Breast epithelium (tissue), 4 donors: ENCODE measurements around the gene COL5A1. TPM values are rescaled to one million over a fixed set of nuclear protein-coding genes. Genes with fewer than 3 reads are reported as not detected.

Experiments used
- DNase-seq, 2 donors: peaks; one replicate each; pipeline ENCODE4 v3.0.0-alpha.2; 2019; ENCODE audit warnings: low spot score in 2 of 2
- H3K27ac ChIP-seq, 2 donors: fragments of 200-600 bp; sonication (generic) in 1 of 2; one replicate each; pipeline ENCODE4 v1.5.1; 2016 to 2019; ENCODE audit warnings: mild to moderate bottlenecking in 1 of 2
- H3K27me3 ChIP-seq, 2 donors: fragments of 200-600 bp; sonication (generic) in 1 of 2; one replicate each; pipeline versions ENCODE4 v1.5.1 to v1.6.0; 2017 to 2019; ENCODE audit warnings: control low read depth in 1 of 2, mild to moderate bottlenecking in 1 of 2
- H3K36me3 ChIP-seq: fragments of 200-600 bp; one replicate; pipeline ENCODE4 v1.5.1; 2019
- H3K4me1 ChIP-seq, 2 donors: fragments of 200-600 bp; sonication (generic); one replicate each; pipeline ENCODE4 v1.5.1; 2016 to 2019; ENCODE audit warnings: control low read depth in 1 of 2
- H3K4me3 ChIP-seq, 3 donors: fragments of 200-600 bp; sonication (generic); 1 replicate in 2 of 3; 2 replicates in 1 of 3; pipeline ENCODE4 v1.5.1; 2016 to 2019; ENCODE audit warnings: mild to moderate bottlenecking in 3 of 3, moderate library complexity in 2 of 3
- H3K9me3 ChIP-seq, 2 donors: fragments of 200-600 bp; sonication (generic) in 1 of 2; one replicate each; pipeline ENCODE4 v1.5.1; 2016 to 2019; ENCODE audit warnings: control low read depth in 1 of 2
- POLR2A ChIP-seq: fragments of 450-650 bp; IDR thresholded peaks from one replicate; pipeline ENCODE4 v1.6.1; 2016; ENCODE audit warnings: antibody characterized with exemption, mild to moderate bottlenecking, moderate library complexity
- POLR2AphosphoS5 ChIP-seq, 3 donors: sonication (generic); formaldehyde crosslinking; IDR thresholded peaks; one replicate each; pipeline ENCODE4 v1.6.1; 2017; ENCODE audit warnings: antibody characterized with exemption in 3 of 3
- intact Hi-C: fragments of 100-400 bp; cut with DNase I; formaldehyde crosslinking; loops from one replicate; pipeline ENCODE4 v1.15.1; 2023; ENCODE audit warnings: low total_unique reads
- total RNA-seq, 3 donors: library from RNA; depleted of rRNA; stranded (reverse); fragments of >200 nt; gene quantifications; one replicate each; pipeline ENCODE4 v1.1.0, GENCODE V29; 2016
- TF ChIP-seq, protein P1 (sequence below), 3 donors: fragments of 450-650 bp; IDR thresholded peaks; one replicate each; pipeline ENCODE4 v1.5.1; 2016 to 2017; ENCODE audit warnings: antibody characterized with exemption in 3 of 3, mild to moderate bottlenecking in 3 of 3, moderate library complexity in 3 of 3

COL5A1 gene
- total RNA-seq, 3 donors from 2014 or later = 12.1 to 17.0 (median 15.4) TPM

DNA sequence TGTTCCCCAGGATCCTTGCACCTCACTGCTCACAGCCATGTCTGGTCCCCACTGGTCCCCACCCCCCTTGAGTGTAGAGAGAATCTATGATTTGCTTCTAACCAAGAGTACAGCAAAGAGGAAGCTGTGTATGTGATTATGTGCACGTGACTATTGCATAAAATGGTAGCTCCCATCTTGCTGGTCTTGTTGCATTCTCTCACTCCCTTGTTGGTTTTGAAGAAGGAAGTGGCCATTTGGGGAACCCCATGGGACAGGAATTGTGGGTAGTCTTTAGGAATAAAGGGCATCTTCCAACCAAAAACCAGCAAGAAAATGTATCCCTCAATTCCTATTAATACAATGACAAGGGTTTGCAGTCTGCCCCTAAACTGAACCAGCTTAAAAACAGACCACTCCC, 233.8 kb downstream of the COL5A1 start:
- Histone ChIP-seq H3K27me3 (no peaks in the 10 kb centered on the region), H3K27ac (no peak overlapping the region), H3K4me3 (no peak overlapping the region), H3K9me3 (no peaks in the 10 kb centered on the region), H3K4me1 (no peaks in the 10 kb centered on the region), H3K36me3 (no peaks in the 10 kb centered on the region)
- intact Hi-C loops = no loop called here
- DNase-seq = no peak
- TF ChIP-seq POLR2A (no peak), POLR2AphosphoS5 (IDR thresholded peaks at IDR 0.05) (no peak)
- TF ChIP-seq, protein P1, sequence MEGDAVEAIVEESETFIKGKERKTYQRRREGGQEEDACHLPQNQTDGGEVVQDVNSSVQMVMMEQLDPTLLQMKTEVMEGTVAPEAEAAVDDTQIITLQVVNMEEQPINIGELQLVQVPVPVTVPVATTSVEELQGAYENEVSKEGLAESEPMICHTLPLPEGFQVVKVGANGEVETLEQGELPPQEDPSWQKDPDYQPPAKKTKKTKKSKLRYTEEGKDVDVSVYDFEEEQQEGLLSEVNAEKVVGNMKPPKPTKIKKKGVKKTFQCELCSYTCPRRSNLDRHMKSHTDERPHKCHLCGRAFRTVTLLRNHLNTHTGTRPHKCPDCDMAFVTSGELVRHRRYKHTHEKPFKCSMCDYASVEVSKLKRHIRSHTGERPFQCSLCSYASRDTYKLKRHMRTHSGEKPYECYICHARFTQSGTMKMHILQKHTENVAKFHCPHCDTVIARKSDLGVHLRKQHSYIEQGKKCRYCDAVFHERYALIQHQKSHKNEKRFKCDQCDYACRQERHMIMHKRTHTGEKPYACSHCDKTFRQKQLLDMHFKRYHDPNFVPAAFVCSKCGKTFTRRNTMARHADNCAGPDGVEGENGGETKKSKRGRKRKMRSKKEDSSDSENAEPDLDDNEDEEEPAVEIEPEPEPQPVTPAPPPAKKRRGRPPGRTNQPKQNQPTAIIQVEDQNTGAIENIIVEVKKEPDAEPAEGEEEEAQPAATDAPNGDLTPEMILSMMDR (IDR thresholded peaks at IDR 0.05) = no peak

DNA sequence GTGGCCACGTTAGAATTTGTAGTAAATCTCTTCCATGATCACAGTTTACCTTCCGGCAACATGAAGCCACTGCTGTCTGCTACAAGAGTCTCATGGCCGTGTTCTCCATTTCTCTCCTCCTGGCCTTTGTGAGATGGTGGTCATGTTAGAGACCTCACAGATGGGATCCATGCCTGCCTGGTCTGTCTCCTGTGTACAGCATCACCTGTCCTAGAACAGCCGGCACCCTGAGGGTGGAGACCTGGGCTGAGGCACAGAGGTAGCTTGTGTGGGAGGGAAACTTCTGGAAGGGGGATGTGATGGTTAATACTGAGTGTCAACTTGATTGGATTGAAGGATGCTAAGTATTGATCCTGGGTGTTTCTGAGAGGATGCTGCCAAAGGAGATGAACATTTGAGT, 235.9 kb downstream of the COL5A1 start:
- Histone ChIP-seq H3K4me1 (no peaks in the 10 kb centered on the region), H3K9me3 (no peaks in the 10 kb centered on the region), H3K4me3 (no peak overlapping the region), H3K27ac (no peak overlapping the region), H3K27me3 (no peaks in the 10 kb centered on the region), H3K36me3 (no peaks in the 10 kb centered on the region)
- no peak for DNase-seq
- TF ChIP-seq, protein P1 (IDR thresholded peaks at IDR 0.05) = no peak
- intact Hi-C loops = no loop called here

DNA sequence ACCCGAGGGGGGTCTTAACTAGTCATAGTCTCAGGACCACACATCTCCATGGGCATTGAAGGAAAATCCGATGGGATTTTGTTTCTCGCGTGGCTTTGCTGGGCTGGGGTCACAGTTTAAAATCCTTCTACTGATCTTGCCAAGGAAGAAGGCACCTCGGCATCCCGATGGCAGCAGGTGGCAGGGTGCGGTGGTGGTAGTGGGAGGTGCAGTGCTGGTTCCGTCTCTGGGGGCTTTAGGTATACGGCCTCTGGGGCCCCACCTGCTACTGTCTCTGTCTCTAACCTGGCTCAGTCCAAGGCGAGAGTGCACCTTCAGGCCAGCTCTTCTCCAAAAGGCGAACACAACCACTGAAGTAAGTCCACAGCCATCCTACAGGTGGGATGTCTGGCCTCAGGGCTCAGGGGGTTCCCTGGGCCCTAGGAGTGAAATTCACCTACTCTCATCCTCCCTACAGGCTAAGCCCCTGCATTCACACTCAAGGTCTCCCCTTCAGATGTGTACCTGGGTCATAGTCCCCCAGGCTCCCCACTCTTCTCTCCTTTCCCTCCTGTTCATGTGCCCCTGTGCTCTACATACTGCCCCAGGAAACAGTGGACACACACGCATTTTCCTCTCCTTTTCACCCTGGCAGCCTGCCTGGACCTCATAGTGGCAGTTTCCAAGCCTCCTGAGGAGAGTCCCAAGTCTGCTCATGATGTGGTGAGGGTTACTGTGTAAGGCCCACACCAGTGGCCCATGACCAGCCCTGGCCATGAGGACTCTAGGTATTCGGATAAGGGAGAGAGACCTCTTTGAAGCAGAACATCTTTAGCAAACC, 238.3 kb downstream of the COL5A1 start:
- Histone ChIP-seq H3K4me3 (no peak overlapping the region), H3K27ac (no peak overlapping the region), H3K36me3 (no peaks in the 10 kb centered on the region), H3K9me3 (no peaks in the 10 kb centered on the region), H3K27me3 (no peaks in the 10 kb centered on the region), H3K4me1 (no peaks in the 10 kb centered on the region)
- intact Hi-C loops = no loop called here
- peak in 1 of 2 donors; percentile 10 for DNase-seq
- TF ChIP-seq, protein P1 (IDR thresholded peaks at IDR 0.05) = no peak
- TF ChIP-seq POLR2AphosphoS5 (IDR thresholded peaks at IDR 0.05) (no peak), POLR2A (no peak)

DNA sequence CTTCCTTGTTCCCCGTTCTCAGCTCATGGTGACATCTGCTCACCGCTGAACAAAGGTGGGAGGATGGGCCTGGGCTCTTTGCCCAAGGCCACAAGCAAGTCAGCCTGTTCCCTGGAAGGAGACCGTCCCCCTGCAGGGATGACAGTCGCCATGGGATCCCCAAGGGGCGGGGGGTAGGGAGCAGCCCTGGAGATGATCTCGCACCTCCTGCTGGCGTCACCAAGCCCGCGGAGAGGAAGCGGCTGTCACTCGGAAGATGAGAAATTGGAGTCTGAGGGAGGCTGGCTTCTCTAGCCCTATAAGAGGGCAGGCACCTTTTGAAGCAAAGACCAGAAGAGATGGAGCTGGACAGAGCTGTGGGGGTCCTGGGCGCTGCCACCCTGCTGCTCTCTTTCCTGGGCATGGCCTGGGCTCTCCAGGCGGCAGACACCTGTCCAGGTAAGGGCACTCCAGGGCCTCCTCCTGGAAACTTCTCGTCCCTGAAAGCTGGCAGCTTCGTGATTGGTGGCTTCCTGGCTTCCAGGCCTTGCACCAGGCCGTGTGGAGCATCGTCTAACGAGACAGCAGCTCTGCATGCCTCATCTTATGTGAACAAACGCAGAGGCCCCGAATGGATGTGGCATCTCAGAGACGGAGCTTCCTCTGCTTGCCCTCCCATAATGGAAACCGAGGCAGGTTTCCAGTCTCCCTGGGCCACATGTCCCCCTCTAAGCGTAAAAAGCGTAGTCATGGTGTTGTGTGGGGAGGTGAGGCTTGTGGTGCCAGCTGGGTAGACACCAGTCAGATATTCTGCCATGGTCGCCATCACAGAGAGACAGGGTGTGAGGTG, 239.1 kb downstream of the COL5A1 start, which contains the start of gene FCN2:
Gene FCN2, plus strand, starts transcription at position 327 of the 829 bp plus-strand sequence. Its CDS starts 12 bp downstream, at position 339.
- DNase-seq = peak in 1 of 2 donors; percentile 10

More for the DNA sequence above, 239.1 kb downstream of the COL5A1 start, which contains the start of gene FCN2:
- TF ChIP-seq POLR2A = no peak
- TF ChIP-seq POLR2AphosphoS5 (IDR thresholded peaks at IDR 0.05) = no peak
- TF ChIP-seq, protein P1 (IDR thresholded peaks at IDR 0.05) = no peak
- Histone ChIP-seq H3K4me1 (no peaks in the 10 kb centered on the region), H3K9me3 (no peaks in the 10 kb centered on the region), H3K27me3 (no peaks in the 10 kb centered on the region), H3K4me3 (no peak within 1 kb of the TSS), H3K27ac (no peak within 1 kb of the TSS), H3K36me3 (no peaks in the 10 kb centered on the region)
- intact Hi-C loops = no loop called here
